HCT116 (cell line): ENCODE data around the gene MEG3. TPM values are rescaled to one million over a fixed set of nuclear protein-coding genes. Genes with fewer than 3 reads are reported as not detected.

Source experiments
- ATAC-seq: fragments of 200-7000 bp; cut with Tn5 transposase; 2 replicates; pipeline ENCODE4 v1.9.1; 2020; ENCODE audit warnings: mild to moderate bottlenecking, moderate library complexity
- BruUV-seq: library from RNA; stranded (reverse); fragments of 400-500 nt; replicated peaks from 2 replicates; lab custom pipeline; 2021; lab: Mats Ljungman, UMichigan
- CTCF ChIA-PET: fragments of 300-600 bp; sonication (Branson Sonifier 250); formaldehyde crosslinking; loops from one replicate; lab custom pipeline; 2021; ENCODE audit warnings: antibody characterized with exemption; lab: Charles Lee
- POLR2A ChIA-PET: fragments of 300-600, 350-600 bp; sonication (Branson Sonifier 250); formaldehyde crosslinking; loops from one replicate; lab custom pipeline; 2021; ENCODE audit warnings: antibody characterized with exemption; lab: Charles Lee
- RAD21 ChIA-PET, 2 experiments: fragments of 300-600 bp; sonication (Branson Sonifier 250); formaldehyde crosslinking; loops; one replicate each; lab custom pipeline; 2023; ENCODE audit warnings: low total read pairs in 2 of 2; ENCODE audit not compliant: uncharacterized antibody in 2 of 2, unreplicated experiment in 2 of 2, low non-redundant PET in 1 of 2; lab: Charles Lee
- DNase-seq: peaks from one replicate; pipeline ENCODE4 v3.0.0-alpha.2; 2010; ENCODE audit warnings: low read depth, low spot score
- H2AFZ ChIP-seq: fragments of 200-600 bp; shearing (Covaris generic), sonication (generic); 2 replicates; pipeline ENCODE4 v1.6.1; 2017; ENCODE audit warnings: low read depth, mixed run types, mixed read lengths, antibody characterized with exemption, low read length; ENCODE audit not compliant: poor library complexity, severe bottlenecking
- H3K27ac ChIP-seq: 2 replicates; pipeline ENCODE4 v1.5.1; 2012; ENCODE audit warnings: low read depth, low read length
- H3K27me3 ChIP-seq: fragments of 200-600 bp; sonication (generic); 2 replicates; pipeline ENCODE4 v1.6.1; 2016; ENCODE audit warnings: mixed run types, low read length, mixed read lengths; ENCODE audit not compliant: insufficient read depth
- H3K36me3 ChIP-seq, 2 experiments: fragments of 200-500 bp in 1 of 2; fragments of 200-600 bp in 1 of 2; sonication (Bioruptor generic) in 1 of 2; sonication (generic) in 1 of 2; 2 replicates each; pipeline versions ENCODE4 v1.5.1 to v1.6.1; 2014 to 2016; ENCODE audit warnings: low read length in 2 of 2, inconsistent platforms in 1 of 2, mixed read lengths in 1 of 2, mixed run types in 1 of 2; ENCODE audit not compliant: insufficient read depth in 2 of 2, control insufficient read depth in 1 of 2
- H3K4me1 ChIP-seq, 2 experiments: fragments of 200-600 bp in 1 of 2; sonication (generic) in 1 of 2; 2 replicates each; pipeline versions ENCODE4 v1.5.1 to v1.6.1; 2012 to 2017; ENCODE audit warnings: low read length in 2 of 2, inconsistent platforms in 1 of 2, mild to moderate bottlenecking in 1 of 2, mixed read lengths in 1 of 2, mixed run types in 1 of 2, moderate library complexity in 1 of 2; ENCODE audit not compliant: insufficient read depth in 2 of 2, control insufficient read depth in 1 of 2
- H3K4me2 ChIP-seq: fragments of 200-600 bp; sonication (generic); 2 replicates; pipeline ENCODE4 v1.6.1; 2017; ENCODE audit warnings: mixed run types, low read length, mixed read lengths
- H3K4me3 ChIP-seq, 2 experiments: fragments of 200-600 bp in 1 of 2; sonication (generic) in 1 of 2; replicated peaks in 1 of 2; 2 replicates each; pipeline ENCODE4 v1.5.1; 2011 to 2016; ENCODE audit warnings: low read length in 2 of 2, control low read depth in 1 of 2, low read depth in 1 of 2, mild to moderate bottlenecking in 1 of 2, mixed read lengths in 1 of 2, mixed run types in 1 of 2
- H3K79me2 ChIP-seq: fragments of 200-600 bp; sonication (generic); 2 replicates; pipeline ENCODE4 v1.6.1; 2017; ENCODE audit warnings: mild to moderate bottlenecking, mixed run types, low read length, moderate library complexity, mixed read lengths; ENCODE audit not compliant: insufficient read depth
- H3K9ac ChIP-seq: fragments of 200-600 bp; sonication (generic); 2 replicates; pipeline ENCODE4 v1.6.1; 2016; ENCODE audit warnings: low read length, mixed read lengths
- H3K9me2 ChIP-seq: fragments of 200-600 bp; sonication (generic), shearing (Covaris generic); 2 replicates; pipeline ENCODE4 v1.6.1; 2017; ENCODE audit warnings: mixed run types, mild to moderate bottlenecking, moderate library complexity; ENCODE audit not compliant: insufficient read depth
- H3K9me3 ChIP-seq, 2 experiments: fragments of 200-500 bp in 1 of 2; fragments of 200-600 bp in 1 of 2; sonication (Bioruptor generic) in 1 of 2; sonication (generic) in 1 of 2; 2 replicates each; pipeline ENCODE4 v1.6.1; 2014 to 2017; ENCODE audit warnings: low read length in 2 of 2, mixed read lengths in 2 of 2, inconsistent platforms in 1 of 2, low read depth in 1 of 2, mild to moderate bottlenecking in 1 of 2, mixed run types in 1 of 2, moderate library complexity in 1 of 2; ENCODE audit not compliant: control insufficient read depth in 1 of 2, insufficient read depth in 1 of 2
- H4K20me1 ChIP-seq: fragments of 200-600 bp; sonication (generic), shearing (Covaris generic); 2 replicates; pipeline ENCODE4 v1.6.1; 2017; ENCODE audit warnings: mixed run types, mild to moderate bottlenecking, moderate library complexity; ENCODE audit not compliant: insufficient read depth
- ATF3 ChIP-seq: IDR thresholded peaks from 2 replicates; pipeline ENCODE4 v1.6.1; 2012
- CBX3 ChIP-seq: IDR thresholded peaks from 2 replicates; pipeline ENCODE4 v1.6.1; 2012; ENCODE audit warnings: low read depth
- ELF1 ChIP-seq: IDR thresholded peaks from 2 replicates; pipeline ENCODE4 v1.6.1; 2012; ENCODE audit warnings: low read depth, borderline replicate concordance
- FOSL1 ChIP-seq: IDR thresholded peaks from 2 replicates; pipeline ENCODE4 v1.6.1; 2012; ENCODE audit warnings: low read depth
- JUND ChIP-seq: IDR thresholded peaks from 2 replicates; pipeline ENCODE4 v1.6.1; 2012
- POLR2AphosphoS5 ChIP-seq: IDR thresholded peaks from 2 replicates; pipeline ENCODE4 v1.6.1; 2011; ENCODE audit warnings: mild to moderate bottlenecking, low read depth, low read length, moderate library complexity
- SRF ChIP-seq: IDR thresholded peaks from 2 replicates; pipeline ENCODE4 v1.6.1; 2012; ENCODE audit warnings: low read depth
- TCF7L2 ChIP-seq: IDR thresholded peaks from 2 replicates; pipeline ENCODE4 v1.7.0; 2011; ENCODE audit warnings: borderline replicate concordance, inconsistent platforms; ENCODE audit not compliant: insufficient read depth, insufficient read length; ENCODE audit errors: extremely low read depth
- ZFX ChIP-seq: fragments of 450-650 bp; IDR thresholded peaks from 2 replicates; pipeline ENCODE4 v1.6.1; 2017
- intact Hi-C: fragments of 100-400 bp; cut with micrococcal nuclease; formaldehyde crosslinking; loops from 2 replicates; pipeline ENCODE4 v1.10.0; 2022
- total RNA-seq: library from RNA; stranded (reverse); gene quantifications from one replicate; pipeline ENCODE4 v1.2.1, GENCODE V29; 2021; ENCODE audit not compliant: unreplicated experiment
- TF ChIP-seq, protein P1 (sequence below): IDR thresholded peaks from 2 replicates; pipeline ENCODE4 v1.6.1; 2011; ENCODE audit warnings: mild to moderate bottlenecking, low read length, moderate library complexity; ENCODE audit not compliant: insufficient replicate concordance; ENCODE audit errors: extremely low read depth

MEG3 gene
- total RNA-seq, 1 experiment from 2014 or later, result 2.5 TPM

DNA sequence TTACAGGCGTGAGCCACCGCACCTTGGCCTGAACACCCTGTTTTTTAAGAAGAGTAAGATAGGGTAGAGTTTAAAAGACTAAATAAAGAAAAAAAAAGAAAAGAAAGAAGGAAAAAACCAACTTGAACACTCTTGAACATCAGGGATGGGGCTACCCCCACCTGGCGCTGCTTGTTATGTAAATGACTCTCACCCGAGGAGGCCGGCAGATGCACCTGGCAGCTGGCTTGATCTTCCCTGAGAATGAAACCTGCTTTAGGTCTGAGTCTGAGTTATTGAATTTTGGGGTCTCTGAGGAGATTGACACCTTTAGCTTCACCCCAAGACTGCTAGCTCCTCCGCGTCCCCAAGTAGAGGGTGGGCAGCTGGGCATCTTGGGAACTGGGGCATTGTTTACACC lies 15.5 kb upstream of the MEG3 start (continued):
- TF ChIP-seq TCF7L2 (no peak), JUND (no peak), POLR2AphosphoS5 (no peak), ATF3 (no peak), FOSL1 (no peak)

DNA sequence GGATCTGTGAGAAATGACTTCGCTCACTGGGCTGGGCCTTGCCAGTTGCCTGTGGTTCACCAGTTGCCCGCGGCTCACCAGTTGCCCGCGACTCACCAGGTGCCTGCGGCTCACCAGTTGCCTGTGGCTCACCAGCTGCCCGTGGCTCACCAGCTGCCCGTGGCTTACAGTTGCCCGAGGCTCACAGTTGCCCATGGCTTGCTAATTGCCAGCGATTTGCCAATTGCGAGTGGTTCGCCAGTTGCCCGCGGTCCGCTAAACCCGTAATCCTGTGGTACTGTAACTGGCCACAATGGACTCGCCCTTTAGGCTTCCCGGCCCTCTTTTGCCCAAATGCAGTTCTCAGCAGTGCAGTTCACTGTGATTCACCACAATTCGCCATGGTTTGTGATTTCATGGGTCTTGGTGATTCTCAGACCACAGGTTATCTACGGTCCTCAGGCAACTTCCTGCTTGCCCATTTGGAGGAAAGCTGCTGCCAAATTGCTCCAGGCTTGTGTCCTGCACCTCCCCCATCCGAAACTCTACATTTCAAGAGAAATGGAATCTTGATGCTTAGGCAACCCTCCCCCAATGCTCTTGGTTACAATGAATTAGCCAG lies 15.0 kb upstream of the MEG3 start:
- no peak overlapping the region for H3K27ac ChIP-seq
- no peaks in the 10 kb centered on the region for H3K4me1 ChIP-seq
- RAD21 ChIA-PET, result no interaction called here
- H3K36me3 ChIP-seq, result no peaks in the 10 kb centered on the region
- H3K4me2 ChIP-seq, result no peak overlapping the region
- H3K9me3 ChIP-seq, result peaks cover 36 to 43% of the 10 kb centered on the region in 2 experiments; a peak in 3 of 4 replicates
- CTCF ChIA-PET, result no interaction called here
- TF ChIP-seq ZFX (no peak), CBX3 (0 out of 2 replicates have a peak, but pooled peaks have one; percentile 47)
- POLR2A ChIA-PET, result no interaction called here
- H3K9ac ChIP-seq, result no peak overlapping the region
- no peaks in the 10 kb centered on the region for H3K79me2 ChIP-seq
- no peak overlapping the region for H2AFZ ChIP-seq
- no peaks in the 10 kb centered on the region for H3K9me2 ChIP-seq
- no TSS peak for BruUV-seq
- no peaks in the 10 kb centered on the region for H4K20me1 ChIP-seq
- no peak for ATAC-seq
- no peak overlapping the region for H3K4me3 ChIP-seq
- H3K27me3 ChIP-seq, result no peaks in the 10 kb centered on the region
- DNase-seq, result no peak
- intact Hi-C loops, result no loop called here

GRCh38 chr14:100813291-100813690 lies 12.6 kb upstream of the MEG3 start:
- ChIA-PET CTCF (no interaction called here), RAD21 (no interaction called here), POLR2A (no interaction called here)
- H2AFZ ChIP-seq, result no peak overlapping the region
- BruUV-seq, result no TSS peak
- no peak overlapping the region for H3K27ac ChIP-seq
- no peaks in the 10 kb centered on the region for H4K20me1 ChIP-seq
- H3K4me1 ChIP-seq, result no peaks in the 10 kb centered on the region
- H3K9ac ChIP-seq, result no peak overlapping the region
- H3K4me3 ChIP-seq, result no peak overlapping the region
- H3K9me3 ChIP-seq, result peaks cover 29 to 33% of the 10 kb centered on the region in 2 experiments; a peak in 3 of 4 replicates
- H3K9me2 ChIP-seq, result no peaks in the 10 kb centered on the region
- no peak for ATAC-seq
- no peaks in the 10 kb centered on the region for H3K27me3 ChIP-seq
- H3K36me3 ChIP-seq, result no peaks in the 10 kb centered on the region
- intact Hi-C loops, result no loop called here
- no peak for DNase-seq
- TF ChIP-seq, protein P1, sequence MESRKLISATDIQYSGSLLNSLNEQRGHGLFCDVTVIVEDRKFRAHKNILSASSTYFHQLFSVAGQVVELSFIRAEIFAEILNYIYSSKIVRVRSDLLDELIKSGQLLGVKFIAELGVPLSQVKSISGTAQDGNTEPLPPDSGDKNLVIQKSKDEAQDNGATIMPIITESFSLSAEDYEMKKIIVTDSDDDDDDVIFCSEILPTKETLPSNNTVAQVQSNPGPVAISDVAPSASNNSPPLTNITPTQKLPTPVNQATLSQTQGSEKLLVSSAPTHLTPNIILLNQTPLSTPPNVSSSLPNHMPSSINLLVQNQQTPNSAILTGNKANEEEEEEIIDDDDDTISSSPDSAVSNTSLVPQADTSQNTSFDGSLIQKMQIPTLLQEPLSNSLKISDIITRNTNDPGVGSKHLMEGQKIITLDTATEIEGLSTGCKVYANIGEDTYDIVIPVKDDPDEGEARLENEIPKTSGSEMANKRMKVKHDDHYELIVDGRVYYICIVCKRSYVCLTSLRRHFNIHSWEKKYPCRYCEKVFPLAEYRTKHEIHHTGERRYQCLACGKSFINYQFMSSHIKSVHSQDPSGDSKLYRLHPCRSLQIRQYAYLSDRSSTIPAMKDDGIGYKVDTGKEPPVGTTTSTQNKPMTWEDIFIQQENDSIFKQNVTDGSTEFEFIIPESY, result no peak
- TF ChIP-seq ELF1, result no peak
- TF ChIP-seq POLR2AphosphoS5, result no peak
- TF ChIP-seq SRF, result no peak
- H3K4me2 ChIP-seq, result no peak overlapping the region
- H3K79me2 ChIP-seq, result no peaks in the 10 kb centered on the region
